Muscle layer of duodenum (tissue), 2 donors: Measurements from ENCODE around the gene MPV17.
"Not testable (repeated sequence)": the region's sequence is repeated elsewhere in the genome, so short reads cannot be mapped to it uniquely, and the experiment has no call there.

Experiments
- H3K27ac ChIP-seq: one replicate; pipeline ENCODE4 v1.7.0; 2013; ENCODE audit warnings: mild to moderate bottlenecking, low read length
- H3K27me3 ChIP-seq: one replicate; pipeline ENCODE4 v1.7.0; 2013; ENCODE audit warnings: low read depth, mild to moderate bottlenecking, control low read depth, low read length
- H3K36me3 ChIP-seq, 2 donors: one replicate each; pipeline ENCODE4 v1.7.0; 2013; ENCODE audit warnings: low read length in 2 of 2, control low read depth in 1 of 2, mild to moderate bottlenecking in 1 of 2; ENCODE audit not compliant: insufficient read depth in 2 of 2, control insufficient read depth in 1 of 2
- H3K4me1 ChIP-seq, 2 donors: one replicate each; pipeline ENCODE4 v1.7.0; 2013; ENCODE audit warnings: low read length in 2 of 2, mild to moderate bottlenecking in 2 of 2, control low read depth in 1 of 2, moderate library complexity in 1 of 2; ENCODE audit not compliant: insufficient read depth in 2 of 2, control insufficient read depth in 1 of 2
- H3K4me3 ChIP-seq, 2 donors: one replicate each; pipeline ENCODE4 v1.7.0; 2013; ENCODE audit warnings: low read length in 2 of 2, low read depth in 1 of 2, mild to moderate bottlenecking in 1 of 2
- H3K9me3 ChIP-seq, 2 donors: one replicate each; pipeline ENCODE4 v1.7.0; 2013; ENCODE audit warnings: low read length in 2 of 2, control low read depth in 1 of 2, mild to moderate bottlenecking in 1 of 2; ENCODE audit not compliant: control insufficient read depth in 1 of 2
- donor health status: healthy.

MPV17 gene

GRCh38 chr2:27353762-27354596 lies 31.1 kb upstream of the MPV17 start:
- Histone ChIP-seq H3K27ac (no peak overlapping the region), H3K27me3 (no peaks in the 10 kb centered on the region), H3K9me3 (no peaks in the 10 kb centered on the region), H3K4me1 (peaks cover 5 to 23% of the 10 kb centered on the region in 2 donors), H3K36me3 (peaks cover 4 to 5% of the 10 kb centered on the region in 2 donors), H3K4me3 (no peak overlapping the region)

- H3K4me1 ChIP-seq: peaks cover 5 to 23% of the 10 kb centered on the region in 2 donors
- H3K36me3 ChIP-seq, H3K27ac ChIP-seq, H3K9me3 ChIP-seq, H3K27me3 ChIP-seq, H3K4me3 ChIP-seq: not testable (repeated sequence)
Observed at GRCh38 chr2:27353386-27353761, 30.5 kb upstream of the MPV17 start.

- no peaks in the 10 kb centered on the region for H3K27me3 ChIP-seq
- peaks cover 4 to 5% of the 10 kb centered on the region in 2 donors for H3K36me3 ChIP-seq
- H3K4me3 ChIP-seq: no peak overlapping the region
- H3K9me3 ChIP-seq: no peaks in the 10 kb centered on the region
- H3K4me1 ChIP-seq: peaks cover 5 to 23% of the 10 kb centered on the region in 2 donors
- no peak overlapping the region for H3K27ac ChIP-seq
Observed at GRCh38 chr2:27351802-27352598, 29.1 kb upstream of the MPV17 start.

- H3K27ac ChIP-seq: no peak overlapping the region
- H3K36me3 ChIP-seq: peaks cover 0 to 4% of the 10 kb centered on the region in 2 donors
- no peaks in the 10 kb centered on the region for H3K27me3 ChIP-seq
- no peak overlapping the region for H3K4me3 ChIP-seq
- no peaks in the 10 kb centered on the region for H3K9me3 ChIP-seq
- H3K4me1 ChIP-seq: peaks cover 0 to 16% of the 10 kb centered on the region in 2 donors
Observed at GRCh38 chr2:27350106-27350693, 27.3 kb upstream of the MPV17 start.

- H3K36me3 ChIP-seq: peaks cover 8% of the 10 kb centered on the region in 2 donors
- H3K4me3 ChIP-seq: no peak overlapping the region
- H3K27me3 ChIP-seq: no peaks in the 10 kb centered on the region
- H3K9me3 ChIP-seq: no peaks in the 10 kb centered on the region
- H3K4me1 ChIP-seq: no peaks in the 10 kb centered on the region
- H3K27ac ChIP-seq: no peak overlapping the region
Observed at GRCh38 chr2:27347641-27348040, 24.7 kb upstream of the MPV17 start.

- Histone ChIP-seq H3K27ac (no peak overlapping the region), H3K9me3 (no peaks in the 10 kb centered on the region), H3K4me3 (no peak overlapping the region), H3K27me3 (no peaks in the 10 kb centered on the region), H3K4me1 (no peaks in the 10 kb centered on the region), H3K36me3 (peaks cover 51 to 74% of the 10 kb centered on the region in 2 donors)
Observed at GRCh38 chr2:27336173-27336572, 13.3 kb upstream of the MPV17 start.

GRCh38 chr2:27335311-27335710 lies 12.4 kb upstream of the MPV17 start:
- no peaks in the 10 kb centered on the region for H3K27me3 ChIP-seq
- H3K36me3 ChIP-seq: peaks cover 50 to 73% of the 10 kb centered on the region in 2 donors
- no peaks in the 10 kb centered on the region for H3K9me3 ChIP-seq
- no peak overlapping the region for H3K27ac ChIP-seq
- H3K4me1 ChIP-seq: no peaks in the 10 kb centered on the region
- no peak overlapping the region for H3K4me3 ChIP-seq

GRCh38 chr2:27324720-27325119 lies 1.8 kb upstream of the MPV17 start:
- Histone ChIP-seq H3K36me3 (peaks cover 30 to 51% of the 10 kb centered on the region in 2 donors), H3K27ac (no peak overlapping the region), H3K4me3 (no peak overlapping the region), H3K27me3 (no peaks in the 10 kb centered on the region), H3K4me1 (peaks cover 5 to 14% of the 10 kb centered on the region in 2 donors), H3K9me3 (no peaks in the 10 kb centered on the region)

- peaks cover 20 to 42% of the 10 kb centered on the region in 2 donors for H3K36me3 ChIP-seq
- peak overlapping the region; percentile 93 for H3K27ac ChIP-seq
- H3K4me1 ChIP-seq: peaks cover 5 to 14% of the 10 kb centered on the region in 2 donors
- H3K27me3 ChIP-seq: no peaks in the 10 kb centered on the region
- peak overlapping the region; percentile 78 to 84 for H3K4me3 ChIP-seq
- H3K9me3 ChIP-seq: no peaks in the 10 kb centered on the region
Observed at GRCh38 chr2:27323596-27324285, 844 bp upstream of the MPV17 start.

- Histone ChIP-seq H3K27me3 (no peaks in the 10 kb centered on the region), H3K36me3 (peaks cover 11 to 30% of the 10 kb centered on the region in 2 donors), H3K9me3 (no peaks in the 10 kb centered on the region), H3K4me1 (peaks cover 5 to 14% of the 10 kb centered on the region in 2 donors), H3K4me3 (peak overlapping the region; percentile 78 to 84), H3K27ac (peak overlapping the region; percentile 93)
Observed at GRCh38 chr2:27322301-27322765, 564 bp downstream of the MPV17 start.
